GM18858 (cell line): ENCODE data around the gene PPA2.

Experiments
- ATAC-seq: cut with Tn5 transposase; IDR thresholded peaks from one replicate; pipeline ENCODE4 v1.9.1; 2021; ENCODE audit not compliant: unreplicated experiment

The PPA2 gene

DNA sequence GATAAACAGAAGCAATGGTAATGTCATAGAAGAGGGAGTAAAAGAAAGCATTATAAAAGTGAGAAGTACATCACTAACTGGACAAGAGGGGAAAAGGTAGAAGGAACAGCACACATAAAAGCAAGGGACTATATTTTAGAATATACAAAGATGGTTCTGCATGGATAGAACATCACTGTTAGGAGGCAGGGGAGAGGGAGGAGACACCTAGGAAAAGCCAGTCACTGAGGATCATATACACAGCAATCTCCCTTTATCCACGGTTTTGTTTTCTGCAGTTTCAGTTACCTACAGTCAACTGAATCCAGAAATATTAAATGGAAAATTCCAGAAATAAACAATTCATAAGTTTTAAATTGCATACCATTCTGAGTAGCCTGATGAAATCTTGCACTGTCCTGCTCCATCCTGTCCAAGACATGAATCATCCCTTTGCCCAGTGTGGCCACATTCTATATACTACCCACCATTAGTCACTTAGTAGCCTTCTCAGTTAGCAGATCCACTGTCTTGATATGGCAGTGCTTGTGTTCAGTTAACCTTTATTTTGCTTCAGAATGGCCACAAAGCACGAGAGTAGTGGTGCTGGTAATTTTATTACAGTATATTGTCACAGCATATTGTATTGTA is 74.2 kb downstream of the PPA2 start:
- ATAC-seq = no peak

GRCh38 chr4:105392858-105393257 is 81.0 kb downstream of the PPA2 start:
- ATAC-seq = no peak

DNA sequence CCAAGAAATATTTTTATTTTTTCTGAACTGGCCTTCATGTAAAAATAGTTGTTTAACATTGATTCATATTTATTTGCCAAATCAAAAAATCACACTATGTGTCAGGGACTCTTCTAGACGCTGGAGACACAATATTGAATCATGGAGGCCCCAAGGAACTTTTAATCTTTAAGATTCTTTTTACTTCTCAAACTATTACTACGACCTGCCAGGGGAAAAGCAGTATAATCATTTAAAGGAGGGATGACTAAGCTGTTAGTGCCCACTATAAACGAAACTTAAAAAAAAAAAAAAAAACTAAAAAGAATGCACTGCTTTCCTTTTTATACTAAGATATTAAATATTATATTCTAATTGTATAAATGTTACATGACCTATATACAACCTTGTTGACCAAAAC is 84.7 kb downstream of the PPA2 start:
- ATAC-seq = no peak

DNA sequence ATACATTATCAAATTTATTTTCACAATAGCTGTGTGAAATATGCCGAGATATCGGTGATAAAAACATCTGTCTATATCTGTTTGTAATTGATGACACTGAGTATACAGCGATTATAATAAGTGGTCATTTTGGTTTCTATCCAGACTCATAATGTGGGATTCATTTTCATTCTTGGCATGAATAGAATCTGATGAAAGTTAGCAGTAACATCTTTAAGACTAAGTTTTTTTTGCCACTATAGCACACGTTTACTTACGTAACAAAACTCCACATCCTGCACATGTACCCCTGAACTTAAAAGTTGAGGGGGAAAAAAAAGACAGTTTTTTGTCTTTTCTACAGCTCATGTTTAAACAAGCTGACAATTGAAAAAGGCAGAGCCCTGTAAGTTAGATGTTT is 86.4 kb downstream of the PPA2 start:
- no peak for ATAC-seq

GRCh38 chr4:105386012-105386411 is 87.8 kb downstream of the PPA2 start:
- ATAC-seq = no peak

GRCh38 chr4:105374071-105374470 is 99.8 kb downstream of the PPA2 start:
- ATAC-seq = no peak

GRCh38 chr4:105373324-105373723 is 100.5 kb downstream of the PPA2 start:
- no peak for ATAC-seq

DNA sequence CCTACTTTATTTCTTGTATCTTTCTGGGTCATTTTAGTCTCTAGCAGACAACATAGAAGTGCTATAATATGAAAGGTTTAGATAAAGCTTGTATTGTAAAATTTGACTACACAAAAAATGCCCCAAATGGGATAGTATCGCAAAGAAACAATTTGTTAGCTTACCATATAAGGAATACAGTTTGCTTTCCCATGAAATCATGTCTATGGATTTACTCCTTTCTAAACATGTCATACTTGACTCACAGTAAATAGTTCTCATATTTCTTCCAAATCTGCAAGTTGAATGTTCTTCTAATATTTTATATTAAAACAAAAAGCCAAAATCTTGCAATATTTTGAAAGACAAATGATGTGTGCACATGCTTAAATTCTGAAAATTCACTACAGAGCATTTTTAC is 103.9 kb downstream of the PPA2 start:
- ATAC-seq = no peak

GRCh38 chr4:105361053-105361452 is 112.8 kb downstream of the PPA2 start:
- no peak for ATAC-seq

DNA sequence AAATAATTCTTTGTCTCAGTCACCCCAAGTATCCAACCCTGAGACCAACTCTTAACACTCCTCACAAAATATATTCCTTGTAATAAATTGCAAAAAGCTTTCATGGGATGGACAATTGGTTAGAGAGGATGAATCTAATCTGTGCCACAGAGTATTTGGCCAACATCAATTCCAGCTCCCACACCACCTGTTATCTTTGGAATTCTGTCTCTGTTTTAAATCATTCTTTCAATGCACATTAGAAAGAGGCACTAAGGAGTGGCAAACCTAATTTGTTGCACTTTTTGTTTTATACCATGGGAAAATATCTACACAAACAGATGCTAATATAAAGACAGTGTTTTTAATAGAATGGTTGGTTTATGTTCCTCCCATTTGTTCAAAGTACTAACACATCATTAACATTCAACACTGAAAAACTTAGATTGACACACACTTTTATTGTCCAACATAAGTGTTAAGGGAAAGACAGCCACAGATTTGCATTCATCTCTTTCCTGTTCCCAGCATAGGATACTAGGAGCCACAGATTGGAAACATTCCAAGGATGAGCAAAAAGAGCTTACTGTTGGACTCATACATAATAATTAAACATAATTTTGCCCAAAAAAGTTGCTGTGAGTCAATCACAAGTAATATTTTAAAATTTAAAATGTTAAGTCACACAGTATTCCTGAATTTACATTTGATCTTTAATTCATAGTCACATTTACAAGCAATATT is 116.4 kb downstream of the PPA2 start:
- no peak for ATAC-seq

- ATAC-seq = no peak
These were observed 117.7 kb downstream of the PPA2 start for GRCh38 chr4:105356194-105356593.

- ATAC-seq = peak; percentile 82
These were observed 121.0 kb downstream of the PPA2 start for GRCh38 chr4:105352826-105353225.

- no peak for ATAC-seq
These were observed 122.0 kb downstream of the PPA2 start for GRCh38 chr4:105351861-105352260.

DNA sequence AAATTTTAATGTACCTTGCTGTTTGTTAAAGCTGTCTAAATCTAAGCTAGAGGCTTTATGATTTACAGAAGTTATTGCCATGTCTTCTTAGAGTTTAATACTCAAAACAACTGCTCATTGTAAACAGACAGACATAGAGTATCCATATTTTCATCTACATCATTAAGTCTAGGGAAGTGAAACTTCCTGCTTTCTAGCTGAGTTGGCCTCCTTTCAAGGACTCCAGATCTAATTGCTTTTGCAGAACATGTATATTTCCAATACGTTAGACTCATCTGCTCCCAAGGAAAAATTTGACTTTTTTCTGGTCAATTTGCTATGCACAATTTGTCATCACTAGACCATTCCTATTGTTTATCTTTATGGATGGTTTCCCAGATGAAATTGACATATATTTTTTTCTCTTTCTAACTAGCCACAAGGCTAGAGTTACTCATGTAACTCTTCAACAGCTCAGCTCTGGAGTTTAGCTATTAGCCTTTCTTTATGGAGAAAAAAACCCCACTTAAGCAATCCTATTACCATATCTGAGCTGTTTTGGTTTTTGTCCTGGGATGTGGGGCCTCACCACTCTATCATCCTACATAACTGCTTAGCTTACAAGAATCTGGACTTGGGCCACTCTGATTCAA is 122.9 kb downstream of the PPA2 start:
- ATAC-seq = no peak

- no peak for ATAC-seq
These were observed 125.1 kb downstream of the PPA2 start for GRCh38 chr4:105348719-105349118.

- ATAC-seq = no peak
These were observed 127.0 kb downstream of the PPA2 start for GRCh38 chr4:105346869-105347268.

DNA sequence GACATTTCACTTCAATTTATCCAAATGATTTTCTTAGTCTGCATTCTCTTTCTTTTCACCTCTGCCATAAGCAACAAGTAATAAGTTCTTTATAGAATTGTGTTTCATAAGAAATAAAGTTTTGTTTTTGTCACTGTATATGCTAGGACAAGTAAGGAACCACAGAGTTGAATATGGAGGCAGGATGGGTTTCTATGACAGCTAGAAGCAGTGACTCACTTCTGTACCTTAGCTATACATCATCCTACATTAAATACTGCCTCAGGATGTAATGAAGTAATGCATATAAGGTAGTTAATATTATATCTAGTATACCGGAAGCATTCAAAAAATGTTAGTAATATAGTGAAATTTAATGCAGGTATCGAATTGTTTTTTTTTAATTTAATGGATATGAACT is 128.0 kb downstream of the PPA2 start:
- ATAC-seq = no peak

GRCh38 chr4:105345358-105345757 is 128.5 kb downstream of the PPA2 start:
- ATAC-seq = no peak

DNA sequence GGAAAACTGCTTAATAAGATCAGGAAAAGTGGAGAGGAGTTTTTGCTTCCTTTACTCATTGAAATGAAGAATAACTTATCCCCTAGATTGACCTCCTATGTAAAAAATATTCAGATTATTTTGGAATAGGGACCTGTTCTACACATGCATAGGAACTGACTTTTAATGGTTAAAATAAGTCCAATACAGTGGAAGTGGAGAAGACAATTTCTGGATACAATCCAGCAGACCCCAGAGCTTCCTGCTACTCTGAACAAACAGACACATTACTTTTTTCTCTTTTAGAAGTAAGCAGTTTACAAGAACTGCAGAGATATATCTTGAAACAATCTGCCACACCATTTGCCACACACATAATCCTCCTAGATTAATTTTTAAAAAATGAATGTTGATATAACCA is 129.7 kb downstream of the PPA2 start:
- ATAC-seq = no peak

DNA sequence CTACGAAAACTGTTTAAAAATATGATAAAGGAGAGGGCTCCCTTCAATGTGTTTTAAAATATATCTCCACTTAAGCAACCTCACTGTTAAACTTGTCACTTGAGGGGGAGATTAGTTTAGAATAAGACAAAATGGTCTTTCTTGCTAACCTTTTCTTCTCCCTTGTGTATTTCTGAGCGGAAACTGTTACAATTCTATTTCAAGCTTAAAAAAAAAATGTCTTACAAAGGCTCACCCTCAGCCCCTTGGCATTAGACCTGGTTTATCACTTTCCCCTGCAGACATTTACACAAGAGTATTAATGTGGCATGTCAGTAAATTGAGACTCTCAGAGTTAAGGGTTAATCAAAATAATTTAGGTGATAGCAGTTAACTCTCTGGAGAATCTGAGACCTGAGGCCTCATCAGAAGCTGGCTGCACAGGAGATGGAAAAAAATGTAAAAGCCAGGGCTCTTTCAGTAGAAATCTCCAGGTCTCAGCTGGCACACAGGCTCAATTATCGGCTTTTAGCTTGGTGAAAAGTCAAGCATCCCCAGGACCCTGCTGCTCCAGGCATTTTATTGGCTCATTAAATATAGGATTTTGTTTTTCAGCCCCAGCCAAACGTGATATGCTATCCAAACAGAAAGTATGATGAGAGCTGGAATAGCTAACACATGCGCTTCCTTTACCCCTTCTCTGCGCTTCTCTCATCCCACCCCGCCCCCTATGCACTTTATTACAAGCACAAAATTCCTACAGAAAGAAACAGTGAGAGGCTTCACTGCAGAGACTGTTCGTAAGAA is 130.5 kb downstream of the PPA2 start:
- ATAC-seq = no peak

GRCh38 chr4:105329081-105329480 is 144.8 kb downstream of the PPA2 start:
- ATAC-seq = no peak

GRCh38 chr4:105327956-105328355 is 145.9 kb downstream of the PPA2 start:
- ATAC-seq = no peak
